ENCODE results near the gene C16orf87.
"Not testable (repeated sequence)": the region's sequence is repeated elsewhere in the genome, so short reads cannot be mapped to it uniquely, and the experiment has no call there.

Gene C16orf87

GRCh38 chr16:46830902-46831647, at the start of gene C16orf87:
Gene C16orf87, minus strand, starts transcription at chr16:46831180. Its CDS starts 31 bp downstream, at chr16:46831149.
- peak; percentile 88 for DNase-seq (ENCODE audit: low read depth)

- DNase-seq (ENCODE audit: low read depth) = no peak
Observed at GRCh38 chr16:46875243-46875642, 44.3 kb upstream of the C16orf87 start.

GRCh38 chr16:46873201-46873600, 42.2 kb upstream of the C16orf87 start:
- no peak for DNase-seq (ENCODE audit: low read depth)

- no peak for DNase-seq (ENCODE audit: low read depth)
Observed at GRCh38 chr16:46871597-46871996, 40.6 kb upstream of the C16orf87 start.

- DNase-seq (ENCODE audit: low read depth) = not testable (repeated sequence)
Observed at GRCh38 chr16:46868891-46869290, 37.9 kb upstream of the C16orf87 start.

- DNase-seq (ENCODE audit: low read depth) = not testable (repeated sequence)
Observed at GRCh38 chr16:46867486-46867885, 36.5 kb upstream of the C16orf87 start.

- DNase-seq (ENCODE audit: low read depth) = no peak
Observed at GRCh38 chr16:46866286-46866685, 35.3 kb upstream of the C16orf87 start.

GRCh38 chr16:46862555-46863447, 31.8 kb upstream of the C16orf87 start:
- DNase-seq (ENCODE audit: low read depth) = no peak

GRCh38 chr16:46859719-46860152, 28.8 kb upstream of the C16orf87 start:
- no peak for DNase-seq (ENCODE audit: low read depth)

- DNase-seq (ENCODE audit: low read depth) = no peak
Observed at GRCh38 chr16:46858151-46858550, 27.2 kb upstream of the C16orf87 start.

GRCh38 chr16:46857368-46857945, 26.5 kb upstream of the C16orf87 start:
- no peak for DNase-seq (ENCODE audit: low read depth)

GRCh38 chr16:46855389-46855788, 24.4 kb upstream of the C16orf87 start:
- no peak for DNase-seq (ENCODE audit: low read depth)

GRCh38 chr16:46854846-46855245, 23.9 kb upstream of the C16orf87 start:
- no peak for DNase-seq (ENCODE audit: low read depth)

- peak; percentile 24 for DNase-seq (ENCODE audit: low read depth)
Observed at GRCh38 chr16:46853713-46854443, 22.9 kb upstream of the C16orf87 start.

GRCh38 chr16:46852130-46852529, 21.1 kb upstream of the C16orf87 start:
- no peak for DNase-seq (ENCODE audit: low read depth)

- no peak for DNase-seq (ENCODE audit: low read depth)
Observed at GRCh38 chr16:46850619-46851555, 19.9 kb upstream of the C16orf87 start.

- no peak for DNase-seq (ENCODE audit: low read depth)
Observed at GRCh38 chr16:46848768-46849764, 18.1 kb upstream of the C16orf87 start.

GRCh38 chr16:46845952-46846351, 15.0 kb upstream of the C16orf87 start:
- DNase-seq (ENCODE audit: low read depth) = no peak

- DNase-seq (ENCODE audit: low read depth) = no peak
Observed at GRCh38 chr16:46844771-46845170, 13.8 kb upstream of the C16orf87 start.
